ENCODE results near the gene DLGAP4. TPM values are rescaled to one million over a fixed set of nuclear protein-coding genes. Genes with fewer than 3 reads are reported as not detected.

The DLGAP4 gene
- total and polyA plus RNA-seq, 10 of the 15 experiments (the other 5 are each of a cell fraction or from before 2014, with no cell fraction given): 0.42 to 43.3 (median 19.0) TPM

GRCh38 chr20:36481380-36482043 is 175.4 kb downstream of the DLGAP4 start:
- ATAC-seq (no peak), DNase-seq (ENCODE audit: low read depth, low spot score) (no peak), FAIRE-seq (no peak)
- intact Hi-C loops (cut with micrococcal nuclease; ENCODE audit: unreplicated experiment) (no loop called here), in situ Hi-C loops (cut with MboI) (no loop called here)
- ChIA-PET POLR2A (interaction anchor here (0.9 to 1.3 kb wide), 2 partner anchors 17 to 19 kb away, joined by 3 to 5 read pairs; no protein-coding TSS in a partner anchor), RAD21 (ENCODE audit: unreplicated experiment) (no interaction called here), SMC1A (ENCODE audit: uncharacterized antibody, unreplicated experiment) (interaction anchor here (2.1 kb wide), 1 partner anchor 10 kb away, joined by 17 read pairs; no protein-coding TSS in a partner anchor), CTCF (interaction anchor here (1.0 kb wide), 1 partner anchor 42 kb away, joined by 3 read pairs; no protein-coding TSS in a partner anchor)
- no peak overlapping the region for H2AFZ ChIP-seq (ENCODE audit: control insufficient read depth, low read depth, low read length)
- no peak overlapping the region for H3K9ac ChIP-seq (ENCODE audit: control insufficient read depth, insufficient read depth, low read length)
- BruUV-seq (replicated peaks): no TSS peak
- no peak overlapping the region for H3K27ac ChIP-seq (ENCODE audit: control insufficient read depth, insufficient read depth)
- no peak overlapping the region for H3K4me2 ChIP-seq (ENCODE audit: control insufficient read depth, insufficient read depth)
- H3K36me3 ChIP-seq (ENCODE audit: control insufficient read depth in 2 of 2, insufficient read depth in 2 of 2, low read length in 1 of 2): no peaks in the 10 kb centered on the region; a peak in 1 of 4 replicates
- H3K79me2 ChIP-seq (ENCODE audit: control insufficient read depth, insufficient read depth, low read length): peaks cover 5% of the 10 kb centered on the region
- WGBS (ENCODE audit: insufficient coverage, insufficient replicate concordance, low lambda C conversion rate, missing lambda C conversion rate): 89% methylated on average over 9 of the region's 9 CpGs
- no peaks in the 10 kb centered on the region for H3K27me3 ChIP-seq (replicated peaks in 1 of 2; ENCODE audit: control insufficient read depth in 2 of 2, insufficient read depth in 2 of 2, low read length in 1 of 2)
- no peaks in the 10 kb centered on the region for H3K9me3 ChIP-seq (replicated peaks; ENCODE audit: control insufficient read depth, insufficient read depth, low read length)
- peaks cover 12% of the 10 kb centered on the region for H3K4me1 ChIP-seq (ENCODE audit: control insufficient read depth, insufficient read depth, low read length)
- no peak overlapping the region for H3K4me3 ChIP-seq
- no peaks in the 10 kb centered on the region for H4K20me1 ChIP-seq (ENCODE audit: control insufficient read depth, insufficient read depth)
- no peak for TF ChIP-seq BCL3 (IDR thresholded peaks at IDR 0.05; ENCODE audit: borderline replicate concordance, insufficient read depth, low read depth, low read length, poor library complexity, severe bottlenecking)
- TF ChIP-seq HSF1 (IDR thresholded peaks at IDR 0.05; ENCODE audit: low read depth, low read length): no peak
- no peak for TF ChIP-seq CHD4 (IDR thresholded peaks at IDR 0.05)
- no peak for TF ChIP-seq ZNF384 (IDR thresholded peaks at IDR 0.05; ENCODE audit: borderline replicate concordance, low read depth, low read length)
- no peak for TF ChIP-seq HDAC2 (IDR thresholded peaks at IDR 0.05)
- no peak for TF ChIP-seq EGR1 (IDR thresholded peaks at IDR 0.05; ENCODE audit: borderline replicate concordance in 1 of 2, low read depth in 2 of 2, low read length in 2 of 2)
- no peak for TF ChIP-seq JUNB (IDR thresholded peaks at IDR 0.05)
- no peak for TF ChIP-seq SMAD1 (IDR thresholded peaks at IDR 0.05; ENCODE audit: low read depth, partially characterized antibody)
- no peak for TF ChIP-seq SRF (IDR thresholded peaks at IDR 0.05; ENCODE audit: low read depth in 2 of 2, low read length in 2 of 2)
- TF ChIP-seq TAF1 (IDR thresholded peaks at IDR 0.05; ENCODE audit: borderline replicate concordance, low read depth, low read length): no peak
- TF ChIP-seq ASH2L (IDR thresholded peaks at IDR 0.05; ENCODE audit: borderline replicate concordance, low read depth): no peak
- no peak for TF ChIP-seq ATF3 (IDR thresholded peaks at IDR 0.05; ENCODE audit: borderline replicate concordance, extremely low read depth, low read depth, low read length)
- no peak for TF ChIP-seq NR2C2 (IDR thresholded peaks at IDR 0.05; ENCODE audit: borderline replicate concordance, control insufficient read depth, insufficient read length, low read depth)
- TF ChIP-seq RAD21 (IDR thresholded peaks at IDR 0.05; ENCODE audit: insufficient read depth, low read depth, low read length): no peak
- no peak for TF ChIP-seq JUND (IDR thresholded peaks at IDR 0.05; ENCODE audit: low read depth, low read length)
- no peak for TF ChIP-seq MAX (IDR thresholded peaks at IDR 0.05; ENCODE audit: low read depth, low read length)

All from GM12878 (cell line).